ENCODE data around the gene CHMP1B.
"Not testable (repeated sequence)": the region's sequence is repeated elsewhere in the genome, so short reads cannot be mapped to it uniquely, and the experiment has no call there.

The CHMP1B gene

GRCh38 chr18:11842562-11842961 is 8.7 kb upstream of the CHMP1B start:
- DNase-seq = no peak

GRCh38 chr18:11844436-11844835 is 6.8 kb upstream of the CHMP1B start:
- no peak for DNase-seq

GRCh38 chr18:11845654-11846053 is 5.6 kb upstream of the CHMP1B start:
- DNase-seq = no peak

- DNase-seq = no peak
Observed at GRCh38 chr18:11847811-11848210, 3.4 kb upstream of the CHMP1B start.

- no peak for DNase-seq
Observed at GRCh38 chr18:11849279-11849678, 1.9 kb upstream of the CHMP1B start.

- DNase-seq = peak; percentile 79
Observed at GRCh38 chr18:11849841-11850634, 1.2 kb upstream of the CHMP1B start.

GRCh38 chr18:11850821-11851145 is 430 bp upstream of the CHMP1B start:
- DNase-seq = no peak

- peak; percentile 31 for DNase-seq
Observed at GRCh38 chr18:11851806-11852337, 659 bp downstream of the CHMP1B start.

- DNase-seq = not testable (repeated sequence)
Observed at GRCh38 chr18:11854554-11854953, 3.3 kb downstream of the CHMP1B start.

- no peak for DNase-seq
Observed at GRCh38 chr18:11857177-11857887, 6.1 kb downstream of the CHMP1B start.

- no peak for DNase-seq
Observed at GRCh38 chr18:11859282-11859830, 8.1 kb downstream of the CHMP1B start.

- no peak for DNase-seq
Observed at GRCh38 chr18:11859903-11860407, 8.7 kb downstream of the CHMP1B start.

- no peak for DNase-seq
Observed at GRCh38 chr18:11860594-11861450, 9.6 kb downstream of the CHMP1B start.

- DNase-seq = no peak
Observed at GRCh38 chr18:11861583-11862288, 10.5 kb downstream of the CHMP1B start.

GRCh38 chr18:11862468-11863137 is 11.4 kb downstream of the CHMP1B start:
- DNase-seq = no peak

- no peak for DNase-seq
Observed at GRCh38 chr18:11864471-11864870, 13.3 kb downstream of the CHMP1B start.

- DNase-seq = no peak
Observed at GRCh38 chr18:11865071-11865470, 13.9 kb downstream of the CHMP1B start.

GRCh38 chr18:11866329-11866728 is 15.1 kb downstream of the CHMP1B start:
- no peak for DNase-seq

GRCh38 chr18:11866764-11867163 is 15.6 kb downstream of the CHMP1B start:
- DNase-seq = no peak

GRCh38 chr18:11868230-11868629 is 17.0 kb downstream of the CHMP1B start:
- no peak for DNase-seq

GRCh38 chr18:11871501-11871900 is 20.3 kb downstream of the CHMP1B start:
- no peak for DNase-seq

Measured in right hindlimb (tissue), 1 donor.